Measurements from ENCODE around the gene PTGFRN. TPM values are rescaled to one million over a fixed set of nuclear protein-coding genes. Genes with fewer than 3 reads are reported as not detected.
"Not testable (repeated sequence)": the region's sequence is repeated elsewhere in the genome, so short reads cannot be mapped to it uniquely, and the experiment has no call there.

Gene PTGFRN
- 19.0 TPM for polyA plus RNA-seq (2013, experiment 1 of 2)
- 26.6 TPM for polyA plus RNA-seq (2013, experiment 2 of 2)

DNA sequence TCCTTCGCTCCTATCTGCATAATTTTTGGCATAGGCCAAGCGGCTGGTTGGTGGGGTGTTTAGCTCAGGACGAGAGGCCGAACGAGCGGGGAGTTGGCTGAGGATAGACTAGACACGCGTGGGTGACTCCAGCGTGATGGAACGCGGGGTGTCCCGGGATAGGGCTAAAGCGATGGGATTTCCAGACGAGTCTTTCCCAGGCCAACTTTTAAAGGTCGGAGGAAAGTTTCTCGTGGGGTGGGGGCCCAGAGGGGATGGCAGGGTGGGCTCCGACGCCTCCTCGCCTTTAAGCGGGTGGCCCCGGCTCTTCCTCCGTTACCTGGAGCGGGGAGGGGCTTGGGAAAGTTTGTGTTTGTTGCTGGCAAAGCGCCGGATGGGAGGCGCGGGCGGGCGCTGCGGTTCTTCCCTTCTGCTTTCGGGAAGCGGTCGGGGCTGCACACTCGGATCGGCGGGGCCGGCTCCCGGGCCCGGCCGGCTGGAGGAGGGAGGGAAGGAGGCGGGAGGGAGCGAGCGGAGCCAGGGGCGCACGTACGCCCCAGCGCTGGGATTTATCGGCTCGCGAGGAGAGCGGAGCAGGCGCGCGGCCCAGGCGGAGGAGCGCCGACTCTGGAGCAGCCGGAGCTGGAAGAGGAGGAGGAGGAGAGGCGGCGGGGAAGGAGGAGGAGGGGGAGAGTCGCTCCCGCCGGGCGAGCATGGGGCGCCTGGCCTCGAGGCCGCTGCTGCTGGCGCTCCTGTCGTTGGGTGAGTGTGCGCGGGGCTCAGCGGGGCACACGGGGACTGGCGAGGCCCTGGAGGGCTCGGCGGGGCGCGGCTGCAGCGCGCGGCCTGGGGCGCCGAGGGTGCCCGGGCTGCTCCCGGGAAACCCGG, at the start of gene PTGFRN:
TSS of gene PTGFRN (plus strand) at position 405 of the 867 bp plus-strand sequence. CDS start at position 693, 288 bp downstream.
- WGBS: 1% methylated on average over 86 of the region's 86 CpGs
- Histone ChIP-seq H3K27me3 (ENCODE audit: insufficient read depth, low read length) (peaks cover 5% of the 10 kb centered on the region; the same call in 1 of the 2 replicates), H3K36me3 (ENCODE audit: insufficient read depth, low read length) (no peaks in the 10 kb centered on the region), H3K27ac (ENCODE audit: low read depth, low read length) (peak within 1 kb of the TSS; percentile 44; the same call in 1 of the 2 replicates), H3K4me3 (ENCODE audit: low read length) (peak within 1 kb of the TSS; percentile 90), H3K9me3 (ENCODE audit: insufficient read depth, low read depth, low read length) (no peaks in the 10 kb centered on the region), H3K9ac (ENCODE audit: low read depth, low read length) (peak within 1 kb of the TSS; percentile 80), H3K4me1 (ENCODE audit: insufficient read depth, low read length) (peaks cover 15% of the 10 kb centered on the region)

DNA sequence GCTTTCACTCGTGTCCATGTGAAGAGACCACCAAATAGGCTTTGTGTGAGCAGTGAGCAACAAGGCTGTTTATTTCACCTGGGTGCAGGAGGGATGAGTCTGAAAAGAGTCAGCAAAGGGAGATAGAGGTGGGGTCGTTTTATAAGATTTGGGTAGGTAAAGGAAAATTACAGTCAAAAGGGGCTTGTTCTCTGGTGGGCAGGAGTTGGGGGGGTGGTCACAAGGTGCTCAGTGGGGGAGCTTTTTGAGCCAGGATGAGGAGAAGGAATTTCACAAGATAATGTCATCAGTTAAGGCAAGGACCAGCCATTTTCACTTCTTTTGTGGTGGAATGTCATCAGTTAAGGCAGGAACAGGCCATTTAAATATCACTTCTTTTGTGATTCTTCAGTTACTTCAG, 49.5 kb upstream of the PTGFRN start:
- not testable (repeated sequence) for H3K27ac ChIP-seq (ENCODE audit: low read depth, low read length); H3K9ac ChIP-seq (ENCODE audit: low read depth, low read length); H3K27me3 ChIP-seq (ENCODE audit: insufficient read depth, low read length); H3K36me3 ChIP-seq (ENCODE audit: insufficient read depth, low read length); H3K9me3 ChIP-seq (ENCODE audit: insufficient read depth, low read depth, low read length); H3K4me3 ChIP-seq (ENCODE audit: low read length)
- H3K4me1 ChIP-seq (ENCODE audit: insufficient read depth, low read length): peaks cover 29% of the 10 kb centered on the region
- WGBS: 31% methylated on average over 2 of the region's 2 CpGs

DNA sequence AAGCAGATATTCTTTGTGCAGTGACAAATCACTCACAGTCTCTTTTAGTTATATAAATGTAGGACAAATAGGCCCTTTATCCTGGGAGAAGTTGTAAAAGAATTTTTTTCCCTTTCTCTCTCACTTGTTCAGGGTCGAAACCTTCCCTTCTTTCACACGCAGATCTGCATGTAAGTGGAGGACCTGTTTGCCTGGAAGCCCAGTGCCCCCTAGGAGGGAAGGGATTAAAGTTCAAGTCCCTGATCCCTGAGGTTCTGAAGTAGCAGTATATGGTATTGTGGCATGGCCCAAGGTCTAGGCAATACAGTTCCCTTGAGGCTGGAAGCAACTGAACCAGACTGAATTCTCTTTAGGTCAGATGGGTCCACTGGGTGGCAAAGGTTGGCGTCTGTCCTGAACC, 48.6 kb upstream of the PTGFRN start:
- Histone ChIP-seq H3K9ac (ENCODE audit: low read depth, low read length) (no peak overlapping the region), H3K27ac (ENCODE audit: low read depth, low read length) (peak overlapping the region; percentile 54; the same call in 1 of the 2 replicates), H3K4me3 (ENCODE audit: low read length) (no peak overlapping the region), H3K27me3 (ENCODE audit: insufficient read depth, low read length) (no peaks in the 10 kb centered on the region), H3K4me1 (ENCODE audit: insufficient read depth, low read length) (peaks cover 19% of the 10 kb centered on the region), H3K9me3 (ENCODE audit: insufficient read depth, low read depth, low read length) (no peaks in the 10 kb centered on the region), H3K36me3 (ENCODE audit: insufficient read depth, low read length) (no peaks in the 10 kb centered on the region)
- WGBS: 36% methylated on average over 3 of the region's 3 CpGs

DNA sequence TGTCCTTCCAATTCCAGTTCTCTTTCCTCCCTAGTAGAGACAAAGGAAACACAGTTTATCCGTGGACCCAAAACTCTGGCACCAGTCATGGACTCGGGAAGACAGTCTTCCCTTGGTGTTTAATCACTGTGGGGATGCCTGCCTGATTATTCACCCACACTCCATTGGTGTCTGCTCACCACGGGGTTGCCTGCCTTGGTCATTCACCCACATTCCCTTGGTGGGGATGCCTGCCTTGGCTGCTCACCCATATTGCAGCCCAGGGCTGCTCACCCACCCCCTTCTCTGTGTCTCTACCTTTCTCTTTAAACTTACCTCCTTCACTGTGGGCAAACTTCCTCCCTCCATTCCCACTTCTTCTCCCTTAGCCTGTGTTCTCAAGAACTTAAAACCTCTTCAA, 46.7 kb upstream of the PTGFRN start:
- not testable (repeated sequence) for H3K9ac ChIP-seq (ENCODE audit: low read depth, low read length); H3K4me3 ChIP-seq (ENCODE audit: low read length); H3K27ac ChIP-seq (ENCODE audit: low read depth, low read length); H3K9me3 ChIP-seq (ENCODE audit: insufficient read depth, low read depth, low read length); H3K27me3 ChIP-seq (ENCODE audit: insufficient read depth, low read length); H3K36me3 ChIP-seq (ENCODE audit: insufficient read depth, low read length)
- H3K4me1 ChIP-seq (ENCODE audit: insufficient read depth, low read length): peaks cover 15% of the 10 kb centered on the region
- 95% methylated on average over 3 of the region's 3 CpGs for WGBS

DNA sequence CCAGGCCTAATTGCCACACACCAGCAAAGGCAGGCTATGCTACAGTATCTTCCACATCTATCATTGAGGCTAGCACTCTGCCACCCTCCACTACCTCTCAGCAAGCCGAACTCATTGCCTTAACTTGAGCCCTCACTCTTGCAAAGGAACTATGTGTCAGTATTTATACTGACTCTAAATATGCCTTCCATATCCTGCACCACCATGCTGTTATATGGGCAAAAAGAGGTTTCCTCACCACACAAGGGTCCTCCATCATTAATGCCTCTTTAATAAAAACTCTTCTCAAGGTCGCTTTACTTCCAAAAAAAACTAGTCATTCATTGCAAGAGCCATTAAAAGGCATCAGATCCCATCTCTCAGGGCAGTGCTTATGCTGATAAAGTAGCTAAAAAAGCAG, 43.2 kb upstream of the PTGFRN start:
- WGBS: 96% methylated on average over 2 of the region's 2 CpGs
- not testable (repeated sequence) for H3K9me3 ChIP-seq (ENCODE audit: insufficient read depth, low read depth, low read length); H3K27ac ChIP-seq (ENCODE audit: low read depth, low read length); H3K4me1 ChIP-seq (ENCODE audit: insufficient read depth, low read length); H3K4me3 ChIP-seq (ENCODE audit: low read length); H3K27me3 ChIP-seq (ENCODE audit: insufficient read depth, low read length); H3K9ac ChIP-seq (ENCODE audit: low read depth, low read length); H3K36me3 ChIP-seq (ENCODE audit: insufficient read depth, low read length)

DNA sequence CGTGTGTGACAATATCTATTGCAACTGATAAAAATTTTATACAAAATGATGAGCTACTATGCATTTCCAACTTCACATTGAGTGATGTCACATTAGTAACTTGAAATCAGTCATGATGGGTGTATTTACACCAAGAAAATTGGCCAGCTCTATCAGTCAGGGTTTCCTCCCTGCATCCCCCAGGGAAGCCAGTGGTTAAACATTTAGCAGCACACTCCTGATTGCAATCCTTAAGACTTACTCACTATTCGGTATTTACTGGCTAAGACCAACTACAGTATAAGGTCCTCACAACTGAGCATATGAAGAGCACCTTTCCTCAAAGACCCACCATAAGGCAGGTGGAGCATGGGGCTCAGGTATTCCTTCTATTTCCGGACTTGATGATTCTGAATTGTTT, 41.3 kb upstream of the PTGFRN start:
- no peak overlapping the region for H3K9ac ChIP-seq (ENCODE audit: low read depth, low read length)
- 41% methylated on average over 2 of the region's 3 CpGs for whole genome bisulfite sequencing
- no peaks in the 10 kb centered on the region for H3K36me3 ChIP-seq (ENCODE audit: insufficient read depth, low read length)
- H3K27ac ChIP-seq (ENCODE audit: low read depth, low read length): no peak overlapping the region
- H3K27me3 ChIP-seq (ENCODE audit: insufficient read depth, low read length): no peaks in the 10 kb centered on the region
- 0 out of 2 replicates have a peak, but pooled peaks cover 2% of the 10 kb centered on the region for H3K9me3 ChIP-seq (ENCODE audit: insufficient read depth, low read depth, low read length)
- H3K4me1 ChIP-seq (ENCODE audit: insufficient read depth, low read length): no peaks in the 10 kb centered on the region
- no peak overlapping the region for H3K4me3 ChIP-seq (ENCODE audit: low read length)

DNA sequence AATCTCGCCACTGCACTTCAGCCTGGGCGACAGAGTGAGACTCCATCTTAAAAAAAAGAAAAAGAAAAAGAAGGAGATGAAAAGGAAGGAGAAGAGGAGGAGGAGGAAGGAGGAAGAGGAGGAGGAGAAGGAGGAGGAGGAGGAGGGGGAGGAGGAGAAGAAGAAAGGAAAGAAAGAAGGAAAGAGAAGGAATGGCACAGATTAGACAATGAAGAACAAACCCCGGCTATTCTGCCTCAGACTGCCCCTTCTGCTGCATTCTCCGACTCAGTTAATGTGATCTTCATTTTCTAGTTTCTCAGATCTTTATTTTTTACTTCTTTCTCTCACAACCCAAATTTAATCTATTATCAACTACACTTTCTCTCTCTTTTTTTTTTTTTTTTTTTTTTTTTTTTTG, 40.1 kb upstream of the PTGFRN start:
- no peak overlapping the region for H3K4me3 ChIP-seq (ENCODE audit: low read length)
- H3K36me3 ChIP-seq (ENCODE audit: insufficient read depth, low read length): no peaks in the 10 kb centered on the region
- 95% methylated on average over 4 of the region's 4 CpGs for WGBS
- no peaks in the 10 kb centered on the region for H3K27me3 ChIP-seq (ENCODE audit: insufficient read depth, low read length)
- no peaks in the 10 kb centered on the region for H3K4me1 ChIP-seq (ENCODE audit: insufficient read depth, low read length)
- H3K27ac ChIP-seq (ENCODE audit: low read depth, low read length): no peak overlapping the region
- 0 out of 2 replicates have a peak, but pooled peaks cover 2% of the 10 kb centered on the region for H3K9me3 ChIP-seq (ENCODE audit: insufficient read depth, low read depth, low read length)
- H3K9ac ChIP-seq (ENCODE audit: low read depth, low read length): no peak overlapping the region

DNA sequence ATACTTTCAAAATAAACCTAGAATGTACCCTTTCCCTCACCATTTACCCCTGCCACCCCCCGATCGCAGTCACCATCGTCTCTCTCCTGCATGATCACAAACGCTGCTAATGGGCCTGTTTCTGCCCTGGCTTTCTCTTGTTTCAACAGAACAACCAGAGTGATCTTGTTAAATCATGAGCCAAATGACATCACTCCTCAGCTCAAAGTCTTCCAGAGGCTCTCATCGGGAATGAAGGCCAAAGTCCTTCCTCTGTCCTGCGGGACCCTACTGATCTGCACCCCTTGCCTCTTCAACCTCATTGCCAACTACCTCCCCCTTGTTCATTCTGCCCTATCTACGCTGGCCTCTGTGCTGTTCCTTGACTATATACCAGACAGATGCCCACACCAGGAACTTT, 39.4 kb upstream of the PTGFRN start:
- Histone ChIP-seq H3K4me3 (ENCODE audit: low read length) (no peak overlapping the region), H3K27me3 (ENCODE audit: insufficient read depth, low read length) (no peaks in the 10 kb centered on the region), H3K27ac (ENCODE audit: low read depth, low read length) (no peak overlapping the region), H3K9ac (ENCODE audit: low read depth, low read length) (no peak overlapping the region), H3K36me3 (ENCODE audit: insufficient read depth, low read length) (no peaks in the 10 kb centered on the region), H3K4me1 (ENCODE audit: insufficient read depth, low read length) (no peaks in the 10 kb centered on the region), H3K9me3 (ENCODE audit: insufficient read depth, low read depth, low read length) (0 out of 2 replicates have a peak, but pooled peaks cover 2% of the 10 kb centered on the region)
- 95% methylated on average over 7 of the region's 7 CpGs for WGBS

DNA sequence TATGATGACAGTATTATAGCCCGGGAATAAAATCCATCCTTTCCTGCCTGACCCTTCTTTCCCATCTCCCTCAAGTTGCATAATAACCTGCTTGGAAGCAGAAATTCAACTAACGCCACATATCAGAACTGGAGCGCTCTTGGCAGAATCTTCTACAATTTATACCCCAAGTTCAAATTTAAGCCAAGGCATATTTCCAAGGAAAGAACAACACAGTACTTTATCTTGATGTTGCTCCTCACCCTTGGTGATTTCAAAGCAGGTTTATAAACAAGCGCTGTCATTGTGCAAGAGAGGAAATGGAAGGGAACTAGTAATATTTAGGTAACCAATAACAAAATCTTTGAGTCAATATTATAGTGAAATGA, 38.0 kb upstream of the PTGFRN start:
- no peaks in the 10 kb centered on the region for H3K36me3 ChIP-seq (ENCODE audit: insufficient read depth, low read length)
- no peaks in the 10 kb centered on the region for H3K9me3 ChIP-seq (ENCODE audit: insufficient read depth, low read depth, low read length)
- 89% methylated on average over 4 of the region's 4 CpGs for WGBS
- H3K27ac ChIP-seq (ENCODE audit: low read depth, low read length): no peak overlapping the region
- H3K9ac ChIP-seq (ENCODE audit: low read depth, low read length): no peak overlapping the region
- H3K4me1 ChIP-seq (ENCODE audit: insufficient read depth, low read length): 0 out of 2 replicates have a peak, but pooled peaks cover 4% of the 10 kb centered on the region
- no peak overlapping the region for H3K4me3 ChIP-seq (ENCODE audit: low read length)
- H3K27me3 ChIP-seq (ENCODE audit: insufficient read depth, low read length): no peaks in the 10 kb centered on the region

DNA sequence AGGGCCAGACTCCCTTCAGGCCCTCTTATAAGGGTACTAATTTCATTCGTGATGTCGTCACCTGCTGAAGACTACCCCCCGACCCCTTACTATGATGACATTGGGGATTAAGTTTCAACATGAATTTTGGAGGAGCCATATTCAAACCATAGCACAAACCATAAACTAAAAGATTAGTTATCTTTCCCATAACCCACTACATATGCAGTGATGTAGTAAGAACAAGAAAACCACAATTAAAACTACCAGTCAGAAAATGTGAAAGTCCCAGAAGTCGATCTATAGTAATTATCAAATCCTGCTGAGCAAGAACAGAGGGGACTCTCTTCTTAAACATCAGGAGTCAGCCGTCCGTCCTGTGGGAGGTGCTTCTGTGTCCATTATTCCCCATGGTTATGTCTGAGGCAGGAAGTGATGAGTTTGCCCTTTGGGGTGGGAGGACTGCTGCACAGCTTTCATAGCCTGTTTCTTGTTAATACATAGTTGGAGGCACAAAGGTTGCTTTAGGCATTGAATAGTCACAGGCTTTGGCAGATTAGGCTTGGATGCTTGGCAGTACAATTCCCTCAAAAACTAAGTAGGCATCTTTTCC, 35.9 kb upstream of the PTGFRN start:
- H3K9ac ChIP-seq (ENCODE audit: low read depth, low read length): no peak overlapping the region
- no peaks in the 10 kb centered on the region for H3K27me3 ChIP-seq (ENCODE audit: insufficient read depth, low read length)
- no peaks in the 10 kb centered on the region for H3K36me3 ChIP-seq (ENCODE audit: insufficient read depth, low read length)
- H3K27ac ChIP-seq (ENCODE audit: low read depth, low read length): no peak overlapping the region
- WGBS: 93% methylated on average over 5 of the region's 6 CpGs
- H3K4me3 ChIP-seq (ENCODE audit: low read length): no peak overlapping the region
- peaks cover 20% of the 10 kb centered on the region for H3K4me1 ChIP-seq (ENCODE audit: insufficient read depth, low read length)
- no peaks in the 10 kb centered on the region for H3K9me3 ChIP-seq (ENCODE audit: insufficient read depth, low read depth, low read length)

DNA sequence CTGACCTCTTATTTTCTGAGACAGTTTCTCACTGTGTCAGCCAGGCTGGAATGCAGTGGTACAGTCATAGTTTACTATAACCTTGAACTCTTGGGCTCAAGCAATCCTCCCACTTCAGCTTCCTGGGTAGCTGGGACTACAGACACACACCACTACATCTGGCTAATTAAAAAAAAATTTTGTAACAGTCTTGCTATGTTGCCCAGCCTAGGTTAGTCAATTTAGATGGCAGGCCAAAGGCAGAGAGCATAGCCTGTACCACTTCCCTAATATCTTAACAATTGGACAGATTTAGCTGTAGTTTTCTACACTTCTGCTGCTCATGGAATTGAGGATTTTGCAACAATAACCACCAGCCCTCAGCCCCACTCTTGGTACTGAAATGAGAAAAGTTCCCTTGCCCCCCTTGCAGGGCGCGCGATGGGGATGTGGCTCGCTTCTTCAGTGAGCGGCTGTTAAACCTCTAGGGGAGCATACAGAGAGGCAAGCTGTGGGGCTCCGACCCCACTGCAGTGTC, 34.9 kb upstream of the PTGFRN start:
- Histone ChIP-seq H3K36me3 (ENCODE audit: insufficient read depth, low read length) (no peaks in the 10 kb centered on the region), H3K9ac (ENCODE audit: low read depth, low read length) (no peak overlapping the region), H3K4me3 (ENCODE audit: low read length) (no peak overlapping the region), H3K4me1 (ENCODE audit: insufficient read depth, low read length) (peaks cover 29% of the 10 kb centered on the region), H3K27ac (ENCODE audit: low read depth, low read length) (no peak overlapping the region), H3K27me3 (ENCODE audit: insufficient read depth, low read length) (no peaks in the 10 kb centered on the region), H3K9me3 (ENCODE audit: insufficient read depth, low read depth, low read length) (no peaks in the 10 kb centered on the region)
- 93% methylated on average over 6 of the region's 6 CpGs for WGBS

Measured in HUES64 (cell line).